Central memory CD4-positive, alpha-beta T cell (primary cell): ENCODE measurements around the gene CHIA.
"Not testable (repeated sequence)": the region's sequence is repeated elsewhere in the genome, so short reads cannot be mapped to it uniquely, and the experiment has no call there.

Experiments used
- DNase-seq: peaks from one replicate; pipeline ENCODE4 v3.0.0; 2022

Gene CHIA

GRCh38 chr1:111286912-111287311 is 3.7 kb upstream of the CHIA start:
- DNase-seq = no peak

GRCh38 chr1:111289371-111289770 is 1.3 kb upstream of the CHIA start:
- no peak for DNase-seq

DNA sequence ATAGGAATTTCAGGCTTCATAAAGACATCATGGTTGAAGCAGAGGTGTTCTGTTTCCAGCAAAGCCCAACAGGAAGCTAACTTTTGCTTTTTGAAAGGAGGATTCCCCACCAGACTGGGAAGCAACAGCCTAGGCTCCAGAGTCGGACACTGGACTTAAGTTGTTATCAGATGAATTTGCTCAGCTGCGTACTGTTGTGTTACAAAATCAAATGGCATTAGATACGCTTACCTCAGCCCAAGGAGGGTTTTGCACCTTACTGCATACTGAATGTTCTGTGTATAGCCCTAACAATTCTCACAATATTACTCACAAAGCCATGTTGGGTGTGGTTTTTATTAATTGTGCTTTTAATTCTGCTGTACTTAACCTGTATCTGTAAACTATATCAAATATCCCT is 547 bp upstream of the CHIA start:
- no peak for DNase-seq

GRCh38 chr1:111294390-111294789 is 3.7 kb downstream of the CHIA start:
- DNase-seq = no peak

DNA sequence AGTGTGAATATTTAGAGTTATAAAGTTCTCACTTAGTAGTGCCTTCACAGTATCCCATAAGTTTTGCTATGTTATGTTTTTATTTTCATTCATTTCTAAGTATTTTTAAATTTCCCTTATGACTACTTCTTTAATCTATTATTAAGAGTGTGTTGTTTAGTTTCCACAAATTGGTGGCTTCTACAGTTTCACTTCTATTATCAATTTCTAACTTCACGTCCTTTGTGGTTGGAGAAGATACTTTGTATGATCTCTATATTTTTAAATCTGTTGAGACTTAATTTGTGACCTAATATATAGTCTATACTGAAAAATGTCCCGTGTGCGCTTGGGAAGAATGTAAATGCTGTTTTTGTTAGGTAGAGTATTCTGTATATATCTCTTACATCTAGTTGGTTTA is 11.7 kb downstream of the CHIA start:
- no peak for DNase-seq

DNA sequence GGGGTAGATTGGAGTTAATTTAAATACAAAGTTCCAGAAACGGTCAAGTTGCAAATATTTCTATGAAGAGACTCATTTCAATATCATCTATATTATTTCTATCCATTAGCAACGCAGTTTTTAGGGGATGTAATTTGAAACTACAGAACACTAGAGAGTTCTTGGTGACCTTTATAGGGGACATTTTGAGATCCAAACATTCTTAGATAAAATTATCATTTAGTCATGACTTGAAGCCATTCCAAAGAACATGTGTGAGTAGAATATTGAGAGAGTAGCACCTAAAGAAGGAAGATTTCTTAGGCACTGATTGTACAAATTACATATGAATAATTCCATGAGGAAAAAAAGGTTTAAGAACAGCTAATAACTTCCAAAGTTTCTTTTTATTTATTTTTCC is 19.0 kb downstream of the CHIA start:
- no peak for DNase-seq

- no peak for DNase-seq
Measured at GRCh38 chr1:111318523-111318922, 27.9 kb downstream of the CHIA start.

- DNase-seq = no peak
Measured at GRCh38 chr1:111320066-111320879, 29.6 kb downstream of the CHIA start.

- no peak for DNase-seq
Measured at GRCh38 chr1:111323231-111323630, 32.6 kb downstream of the CHIA start.

DNA sequence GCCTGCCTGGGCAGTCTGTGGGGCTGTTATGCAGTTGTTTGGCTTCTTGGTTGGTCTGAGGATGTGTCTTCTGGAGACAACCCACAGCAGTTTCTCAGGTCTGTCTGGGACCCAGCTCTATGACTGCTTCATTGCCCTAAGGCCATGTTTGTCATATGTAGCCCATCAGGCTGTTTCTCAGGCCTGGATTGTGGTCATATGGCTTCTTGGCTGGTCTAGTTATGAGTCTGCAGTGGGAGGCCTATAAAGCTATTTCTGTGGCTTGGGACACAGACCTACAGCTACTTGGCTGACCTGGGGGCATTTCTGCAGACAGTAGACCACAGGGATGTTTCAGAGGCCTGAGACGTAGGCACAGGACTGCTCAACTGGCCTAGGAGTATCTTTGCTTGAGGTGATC is 41.5 kb downstream of the CHIA start:
- no peak for DNase-seq

- DNase-seq = peak; percentile 55
Measured at GRCh38 chr1:111334169-111334568, 43.5 kb downstream of the CHIA start.

- DNase-seq = peak; percentile 24
Measured at GRCh38 chr1:111335214-111335877, 44.7 kb downstream of the CHIA start.

- not testable (repeated sequence) for DNase-seq
Measured at GRCh38 chr1:111338849-111339248, 48.2 kb downstream of the CHIA start.

DNA sequence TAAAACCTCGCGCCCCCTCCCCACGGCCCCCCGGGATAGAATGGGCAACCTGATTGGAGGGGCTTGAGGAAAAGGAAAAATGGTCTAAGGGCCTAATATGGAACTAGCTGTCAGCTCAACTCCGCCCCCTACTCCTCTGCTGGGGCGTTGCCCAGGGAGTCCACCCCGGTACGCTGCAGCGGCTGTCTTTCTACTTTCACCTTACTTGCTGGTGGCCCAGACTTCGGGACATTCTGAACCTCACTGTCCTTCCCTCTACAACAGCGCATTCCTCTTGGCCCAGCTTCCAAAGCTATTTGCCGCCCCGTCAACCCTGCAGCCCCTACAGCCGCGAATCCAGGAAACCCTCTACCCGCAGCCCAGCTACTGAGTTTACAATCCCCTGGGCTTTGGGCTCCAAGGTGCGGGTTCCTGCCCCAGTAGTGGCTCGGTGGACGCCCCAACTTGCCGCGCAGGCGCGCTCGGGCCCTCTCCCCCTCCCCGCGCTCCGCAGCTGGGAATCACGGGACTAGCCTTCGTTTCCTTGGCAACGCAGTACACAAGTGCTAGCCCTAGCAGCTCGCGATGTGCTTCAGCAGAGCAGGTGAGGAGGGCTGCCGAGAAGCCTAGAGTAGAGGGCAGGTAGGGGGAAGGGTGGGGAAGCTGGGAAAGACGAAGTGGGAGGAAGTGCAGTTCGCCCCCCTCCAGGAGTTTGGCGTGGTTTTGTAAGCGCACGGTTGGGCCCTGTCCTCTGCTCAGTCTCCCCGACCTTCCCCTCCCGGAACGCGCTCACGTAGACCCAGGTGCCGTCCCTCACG is 55.6 kb downstream of the CHIA start:
- peak; percentile 93 for DNase-seq

- no peak for DNase-seq
Measured at GRCh38 chr1:111347026-111347425, 56.4 kb downstream of the CHIA start.

- no peak for DNase-seq
Measured at GRCh38 chr1:111351700-111352099, 61.0 kb downstream of the CHIA start.

- DNase-seq = peak; percentile 40
Measured at GRCh38 chr1:111354584-111354983, 63.9 kb downstream of the CHIA start.

DNA sequence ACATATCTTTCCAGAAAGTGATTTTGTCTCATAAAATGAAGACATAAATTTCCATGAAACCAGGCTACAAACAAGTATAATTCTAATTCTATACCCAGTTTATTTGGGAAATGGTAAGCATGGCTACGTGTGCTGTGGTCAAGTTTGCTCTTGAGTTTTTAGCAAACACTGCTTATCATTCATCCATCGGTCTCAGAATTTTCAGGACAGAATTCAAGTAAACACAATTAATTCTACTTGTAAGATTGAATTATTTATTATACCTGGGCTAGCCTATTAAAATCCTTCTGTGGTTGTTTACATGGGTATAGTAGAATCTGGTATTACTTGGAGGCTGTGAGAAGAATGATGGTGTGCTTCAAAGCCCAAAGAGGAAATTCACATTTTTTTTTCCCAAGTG is 68.3 kb downstream of the CHIA start:
- no peak for DNase-seq

DNA sequence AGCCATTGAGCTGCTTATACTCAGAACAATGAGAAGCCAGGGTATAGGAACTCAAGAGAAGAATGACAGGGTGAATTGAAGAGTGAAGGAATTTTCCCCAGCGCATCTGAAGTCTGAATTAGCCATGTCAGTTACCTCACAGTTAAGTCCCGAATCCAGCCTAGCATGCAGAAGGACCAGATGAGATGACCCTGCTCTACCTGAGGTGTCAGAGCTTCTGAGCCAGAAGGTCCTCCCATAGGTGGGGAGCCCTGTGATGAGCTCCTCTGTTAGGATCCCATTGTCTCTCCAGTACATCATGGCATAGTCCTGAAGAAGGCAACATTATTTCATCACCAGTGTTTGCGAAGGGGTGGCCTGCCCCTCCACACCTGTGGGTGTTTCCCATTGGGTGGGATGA is 68.7 kb downstream of the CHIA start:
- no peak for DNase-seq

GRCh38 chr1:111360257-111360656 is 69.6 kb downstream of the CHIA start:
- DNase-seq = not testable (repeated sequence)

DNA sequence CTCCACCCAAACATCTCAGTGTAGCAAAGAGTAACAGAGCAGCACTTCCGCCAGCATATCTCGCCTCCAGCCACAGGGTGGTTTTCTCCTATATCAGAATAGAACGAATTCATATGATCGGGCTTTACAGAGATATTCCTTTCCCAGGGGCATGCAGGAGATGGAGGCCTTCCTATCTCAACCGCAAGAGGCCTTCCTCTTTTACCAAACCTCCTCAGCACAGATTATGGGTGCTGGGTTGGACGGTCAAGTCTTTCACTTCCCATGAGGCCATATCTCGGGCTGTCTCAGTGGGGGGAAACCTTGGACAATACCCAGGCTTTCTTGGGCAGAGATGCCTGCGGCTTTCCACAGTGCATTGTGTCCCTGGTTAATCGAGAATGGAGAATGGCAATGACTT is 71.1 kb downstream of the CHIA start:
- no peak for DNase-seq

- no peak for DNase-seq
Measured at GRCh38 chr1:111364690-111365089, 74.0 kb downstream of the CHIA start.

DNA sequence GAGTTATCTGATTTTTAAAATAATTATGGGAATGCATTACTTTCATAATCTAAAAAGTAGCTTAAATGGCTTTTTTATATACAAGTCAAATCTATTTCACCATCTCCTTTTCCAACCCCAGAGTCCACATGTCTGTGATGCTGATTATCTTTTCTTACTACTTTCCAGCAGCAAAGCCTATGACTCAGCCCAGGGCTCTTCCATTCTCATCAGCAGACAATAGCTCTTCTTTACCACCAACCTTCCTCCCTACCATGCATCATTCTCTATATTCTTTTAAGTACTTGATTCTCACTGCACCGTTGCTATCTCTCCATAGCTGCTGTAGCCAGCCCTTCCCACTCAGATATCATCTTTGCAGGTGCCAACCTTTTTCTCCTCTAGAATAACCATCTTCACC is 75.6 kb downstream of the CHIA start:
- DNase-seq = no peak

GRCh38 chr1:111369177-111369576 is 78.5 kb downstream of the CHIA start:
- DNase-seq = no peak
